Measurements from ENCODE around the gene RRAS2.

GRCh38 chr11:14381968-14382367, 23.0 kb upstream of the RRAS2 start:
- no peak for TF ChIP-seq CTCF (IDR thresholded peaks at IDR 0.05; ENCODE audit: poor library complexity)
- TF ChIP-seq EZH2 (IDR thresholded peaks at IDR 0.05; ENCODE audit: borderline replicate concordance): no peak

Data from hepatocyte (in vitro differentiated cells).